ENCODE results near the gene DNAJB6.

DNAJB6 gene

GRCh38 chr7:157429001-157429679 lies 92.3 kb downstream of the DNAJB6 start:
- H3K36me3 Mint-ChIP-seq, result no peaks in the 10 kb centered on the region
- H3K27ac Mint-ChIP-seq, result no peak overlapping the region
- H3K4me1 Mint-ChIP-seq, result peaks cover 15% of the 10 kb centered on the region
- no peak for ATAC-seq
- H3K27me3 Mint-ChIP-seq, result peaks cover 31% of the 10 kb centered on the region
- peaks cover 6% of the 10 kb centered on the region for H3K9me3 Mint-ChIP-seq
- no peak overlapping the region for H3K4me3 Mint-ChIP-seq

GRCh38 chr7:157429680-157430224 lies 92.9 kb downstream of the DNAJB6 start:
- no peak overlapping the region for H3K27ac Mint-ChIP-seq
- peaks cover 31% of the 10 kb centered on the region for H3K27me3 Mint-ChIP-seq
- H3K36me3 Mint-ChIP-seq, result no peaks in the 10 kb centered on the region
- H3K4me1 Mint-ChIP-seq, result peaks cover 15% of the 10 kb centered on the region
- peaks cover 6% of the 10 kb centered on the region for H3K9me3 Mint-ChIP-seq
- no peak for ATAC-seq
- no peak overlapping the region for H3K4me3 Mint-ChIP-seq

- no peaks in the 10 kb centered on the region for H3K36me3 Mint-ChIP-seq
- no peak overlapping the region for H3K27ac Mint-ChIP-seq
- ATAC-seq, result no peak
- H3K27me3 Mint-ChIP-seq, result peaks cover 31% of the 10 kb centered on the region
- no peak overlapping the region for H3K4me3 Mint-ChIP-seq
- peaks cover 6% of the 10 kb centered on the region for H3K9me3 Mint-ChIP-seq
- peaks cover 15% of the 10 kb centered on the region for H3K4me1 Mint-ChIP-seq
These were observed 93.9 kb downstream of the DNAJB6 start for GRCh38 chr7:157430721-157431120.

DNA sequence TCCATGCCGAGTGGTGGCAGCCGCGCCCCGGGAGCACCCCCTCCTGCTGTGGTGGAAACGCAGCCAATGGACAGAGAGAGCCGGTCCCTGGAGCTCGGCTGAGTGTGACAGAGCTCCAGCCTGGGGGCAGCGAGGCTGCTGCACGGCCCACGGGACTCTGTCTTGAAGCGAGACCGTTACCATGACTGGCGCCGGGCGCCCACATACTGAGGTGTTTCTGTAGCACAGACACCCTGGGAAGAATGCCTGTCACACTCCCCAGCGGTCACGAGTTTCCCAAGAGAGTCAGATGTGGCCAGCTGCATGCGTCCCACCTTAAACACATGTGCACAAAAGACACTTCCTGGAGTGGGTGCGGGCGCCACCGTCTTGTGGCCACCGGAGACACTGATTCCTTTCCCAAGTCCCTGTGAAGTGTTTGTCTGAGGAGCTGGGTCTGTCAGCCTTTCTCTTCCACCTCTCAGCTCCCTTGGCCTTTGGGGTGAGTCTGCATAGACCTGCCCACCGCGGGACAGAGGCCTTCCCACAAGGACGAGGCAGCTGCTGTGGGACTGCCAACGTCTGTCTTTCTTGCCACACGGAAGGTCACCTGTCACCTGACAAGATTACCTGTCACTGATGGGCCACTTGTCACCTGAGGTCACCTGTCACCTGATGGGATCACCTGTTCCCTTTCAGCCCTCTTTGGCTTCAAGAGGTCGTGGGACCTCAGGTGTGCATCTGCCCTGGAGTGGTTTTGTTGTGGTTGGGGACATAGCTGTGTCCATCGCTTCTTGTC lies 94.6 kb downstream of the DNAJB6 start:
- H3K4me3 Mint-ChIP-seq, result no peak overlapping the region
- no peak overlapping the region for H3K27ac Mint-ChIP-seq
- H3K36me3 Mint-ChIP-seq, result no peaks in the 10 kb centered on the region
- ATAC-seq, result no peak
- peaks cover 6% of the 10 kb centered on the region for H3K9me3 Mint-ChIP-seq
- peaks cover 15% of the 10 kb centered on the region for H3K4me1 Mint-ChIP-seq
- H3K27me3 Mint-ChIP-seq, result peaks cover 31% of the 10 kb centered on the region

- H3K4me3 Mint-ChIP-seq, result peak overlapping the region; percentile 26
- ATAC-seq, result no peak
- no peak overlapping the region for H3K27ac Mint-ChIP-seq
- H3K27me3 Mint-ChIP-seq, result peaks cover 31% of the 10 kb centered on the region
- H3K4me1 Mint-ChIP-seq, result peaks cover 15% of the 10 kb centered on the region
- peaks cover 6% of the 10 kb centered on the region for H3K9me3 Mint-ChIP-seq
- H3K36me3 Mint-ChIP-seq, result no peaks in the 10 kb centered on the region
These were observed 95.2 kb downstream of the DNAJB6 start for GRCh38 chr7:157431951-157432540.

- ATAC-seq, result no peak
- peaks cover 15% of the 10 kb centered on the region for H3K4me1 Mint-ChIP-seq
- H3K9me3 Mint-ChIP-seq, result peaks cover 6% of the 10 kb centered on the region
- H3K27me3 Mint-ChIP-seq, result peaks cover 31% of the 10 kb centered on the region
- no peak overlapping the region for H3K27ac Mint-ChIP-seq
- H3K4me3 Mint-ChIP-seq, result peak overlapping the region; percentile 26
- H3K36me3 Mint-ChIP-seq, result no peaks in the 10 kb centered on the region
These were observed 95.7 kb downstream of the DNAJB6 start for GRCh38 chr7:157432541-157432956.

DNA sequence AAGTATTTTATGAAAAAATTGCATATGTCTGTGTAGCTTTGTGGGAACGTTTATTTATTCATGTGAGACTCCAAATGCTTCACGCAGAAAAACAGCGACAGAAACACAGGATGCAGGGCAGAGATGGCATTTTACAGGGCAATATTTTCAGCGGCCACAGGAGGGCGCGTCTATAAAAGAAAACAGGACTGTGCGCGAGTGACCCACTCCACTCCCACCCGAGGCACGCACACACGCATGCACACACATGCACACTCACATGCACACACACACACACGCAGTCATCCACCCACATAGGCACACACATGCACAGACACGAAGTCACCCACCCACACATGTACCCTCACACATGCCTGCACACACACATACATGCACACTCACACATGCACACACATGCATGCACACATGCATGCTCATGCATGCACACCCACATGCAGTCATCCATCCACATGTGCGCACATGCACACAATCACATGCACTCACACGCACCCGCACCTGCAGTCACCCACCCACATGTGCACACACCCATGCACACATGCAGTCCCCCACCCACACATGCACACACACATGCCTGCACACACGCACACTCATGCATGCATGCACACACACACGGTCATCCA lies 96.3 kb downstream of the DNAJB6 start:
- no peak for ATAC-seq
- H3K27me3 Mint-ChIP-seq, result peaks cover 31% of the 10 kb centered on the region
- peak overlapping the region; percentile 22 for H3K4me3 Mint-ChIP-seq
- H3K36me3 Mint-ChIP-seq, result no peaks in the 10 kb centered on the region
- no peak overlapping the region for H3K27ac Mint-ChIP-seq
- peaks cover 6% of the 10 kb centered on the region for H3K9me3 Mint-ChIP-seq
- peaks cover 15% of the 10 kb centered on the region for H3K4me1 Mint-ChIP-seq

- H3K4me3 Mint-ChIP-seq, result no peak overlapping the region
- no peak overlapping the region for H3K27ac Mint-ChIP-seq
- H3K4me1 Mint-ChIP-seq, result peaks cover 15% of the 10 kb centered on the region
These were observed 96.8 kb downstream of the DNAJB6 start for GRCh38 chr7:157433628-157434027.

DNA sequence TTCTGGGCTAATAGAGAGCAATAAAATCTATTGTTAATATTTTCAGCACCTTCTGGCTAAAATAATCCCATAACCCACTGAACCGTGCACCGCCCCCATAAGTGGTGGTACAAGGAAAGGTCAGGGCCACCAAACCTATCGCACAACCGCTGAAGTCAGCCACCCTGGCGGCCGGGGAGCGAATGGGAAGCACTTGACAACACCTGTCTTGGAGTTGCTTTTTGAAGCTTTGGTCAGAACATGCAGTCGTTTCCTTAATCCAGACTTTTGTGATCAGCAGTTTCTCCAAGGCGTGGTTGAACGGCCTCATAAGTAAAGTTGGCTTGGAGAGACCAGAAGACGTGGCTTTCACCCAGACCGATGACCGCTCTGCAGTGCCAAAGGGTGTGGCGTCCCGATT lies 97.4 kb downstream of the DNAJB6 start:
- H3K27me3 Mint-ChIP-seq, result peaks cover 41% of the 10 kb centered on the region
- no peak overlapping the region for H3K27ac Mint-ChIP-seq
- H3K4me1 Mint-ChIP-seq, result peaks cover 15% of the 10 kb centered on the region
- ATAC-seq, result no peak
- no peak overlapping the region for H3K4me3 Mint-ChIP-seq
- H3K9me3 Mint-ChIP-seq, result peaks cover 7% of the 10 kb centered on the region
- no peaks in the 10 kb centered on the region for H3K36me3 Mint-ChIP-seq

More at GRCh38 chr7:157433628-157434027, 96.8 kb downstream of the DNAJB6 start:
- no peak for ATAC-seq
- Mint-ChIP-seq H3K9me3 (peaks cover 6% of the 10 kb centered on the region), H3K27me3 (peaks cover 34% of the 10 kb centered on the region), H3K36me3 (no peaks in the 10 kb centered on the region)

DNA sequence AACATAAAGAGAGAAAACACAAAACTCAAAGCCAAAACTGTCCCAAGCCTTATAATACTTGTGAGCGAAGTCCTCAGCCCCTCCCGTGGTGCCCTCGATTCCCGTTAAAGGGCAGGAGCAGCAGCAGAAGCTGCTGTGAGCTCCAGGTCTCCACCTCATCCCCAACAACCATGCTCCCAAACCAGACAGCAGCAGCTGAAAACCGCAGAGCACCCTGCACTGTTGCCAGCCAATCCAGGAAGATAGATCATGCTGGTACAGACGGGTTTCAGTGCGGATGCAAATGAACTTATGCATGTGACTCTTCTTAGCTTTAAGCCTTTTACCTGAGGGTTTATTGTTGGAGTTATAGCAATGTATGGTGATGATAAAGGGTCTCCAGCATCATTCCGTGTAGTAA lies 97.9 kb downstream of the DNAJB6 start:
- Mint-ChIP-seq H3K9me3 (peaks cover 12% of the 10 kb centered on the region), H3K4me3 (no peak overlapping the region), H3K27ac (no peak overlapping the region), H3K27me3 (peaks cover 43% of the 10 kb centered on the region), H3K4me1 (peaks cover 15% of the 10 kb centered on the region), H3K36me3 (no peaks in the 10 kb centered on the region)
- ATAC-seq, result no peak

GRCh38 chr7:157436076-157436475 lies 99.3 kb downstream of the DNAJB6 start:
- no peak for ATAC-seq
- Mint-ChIP-seq H3K27me3 (peaks cover 40% of the 10 kb centered on the region), H3K4me3 (no peak overlapping the region), H3K36me3 (no peaks in the 10 kb centered on the region), H3K9me3 (peaks cover 13% of the 10 kb centered on the region), H3K4me1 (peaks cover 15% of the 10 kb centered on the region), H3K27ac (no peak overlapping the region)

DNA sequence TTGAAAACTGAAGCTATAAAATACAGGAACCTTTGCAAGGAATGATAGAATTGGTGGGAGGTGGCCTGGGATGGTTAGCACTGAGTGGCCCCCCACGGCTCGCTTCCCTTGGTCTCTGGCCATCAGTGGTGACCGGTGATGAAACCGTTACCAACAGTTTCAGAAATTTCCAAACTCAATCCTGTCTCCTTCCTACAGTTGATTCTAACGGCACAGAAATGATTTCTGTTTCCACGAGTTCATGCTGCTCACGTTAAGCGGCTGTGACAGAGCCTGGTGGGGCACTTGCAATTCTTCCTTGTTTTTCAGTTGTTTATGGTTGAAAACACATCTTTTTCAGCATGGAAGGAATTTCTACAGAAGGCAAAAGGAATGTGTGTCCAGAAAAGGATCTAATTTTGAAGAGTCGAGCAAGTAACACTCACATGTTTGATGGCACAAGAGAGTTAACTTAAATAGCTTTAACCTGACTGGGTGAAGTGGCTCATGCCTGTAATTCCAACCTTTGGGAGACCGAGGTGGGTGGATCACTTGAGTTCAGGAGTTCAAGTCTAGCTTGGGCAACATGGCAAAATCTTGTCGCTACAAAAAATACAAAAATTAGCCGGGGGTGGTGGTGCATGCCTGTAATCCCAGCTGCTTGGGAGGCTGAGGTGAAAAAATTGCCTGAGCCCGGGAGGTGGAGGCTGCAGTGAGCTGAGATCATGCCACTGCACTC lies 100.1 kb downstream of the DNAJB6 start:
- H3K27me3 Mint-ChIP-seq, result peaks cover 34% of the 10 kb centered on the region
- H3K36me3 Mint-ChIP-seq, result no peaks in the 10 kb centered on the region
- H3K27ac Mint-ChIP-seq, result no peak overlapping the region
- H3K4me3 Mint-ChIP-seq, result no peak overlapping the region
- ATAC-seq, result no peak
- H3K9me3 Mint-ChIP-seq, result peaks cover 13% of the 10 kb centered on the region
- H3K4me1 Mint-ChIP-seq, result peaks cover 15% of the 10 kb centered on the region

DNA sequence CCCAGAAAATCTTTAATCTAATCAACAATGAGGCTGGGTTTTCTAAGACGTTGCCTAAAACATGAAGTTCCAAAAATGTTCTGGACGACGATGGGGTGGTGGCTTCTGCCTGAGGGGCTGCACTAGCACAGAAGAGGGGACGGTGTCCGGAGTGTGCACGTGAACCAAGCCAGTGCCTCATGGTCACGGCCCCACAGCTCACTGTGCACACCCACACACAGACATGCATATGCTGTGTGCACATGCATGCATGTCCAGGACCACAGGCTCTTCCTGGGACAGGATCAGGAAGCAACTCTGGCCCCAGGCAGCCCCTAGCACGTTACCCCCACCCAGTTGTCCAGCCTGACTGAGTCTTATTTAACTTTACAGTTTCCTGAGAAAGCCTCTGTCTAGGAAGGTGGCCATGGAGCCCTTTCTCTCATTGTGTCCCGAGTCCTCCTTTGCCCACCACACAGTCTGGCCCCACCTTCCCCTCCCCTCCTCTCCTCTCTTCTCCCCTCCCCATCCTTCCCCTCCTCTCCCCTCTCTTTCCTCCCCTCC lies 100.8 kb downstream of the DNAJB6 start:
- Mint-ChIP-seq H3K4me1 (peaks cover 9% of the 10 kb centered on the region), H3K27ac (no peak overlapping the region), H3K4me3 (no peak overlapping the region), H3K9me3 (peaks cover 13% of the 10 kb centered on the region), H3K36me3 (no peaks in the 10 kb centered on the region), H3K27me3 (peaks cover 27% of the 10 kb centered on the region)
- ATAC-seq, result no peak
